Panc1 (cell line): ENCODE results near the gene RAI1. TPM values are rescaled to one million over a fixed set of nuclear protein-coding genes. Genes with fewer than 3 reads are reported as not detected.
"Not testable (repeated sequence)": the region's sequence is repeated elsewhere in the genome, so short reads cannot be mapped to it uniquely, and the experiment has no call there.

Source experiments
- ATAC-seq: fragments of 200-7000 bp; cut with Tn5 transposase; 2 replicates; pipeline ENCODE4 v1.9.1; 2020; ENCODE audit warnings: mild to moderate bottlenecking, moderate library complexity
- BruUV-seq: library from RNA; stranded (reverse); fragments of 400-500 nt; replicated peaks from 2 replicates; lab custom pipeline; 2021; lab: Mats Ljungman, UMichigan
- CTCF ChIA-PET: fragments of 300-600 bp; sonication (Branson Sonifier 250); formaldehyde crosslinking; loops from one replicate; lab custom pipeline; 2022; ENCODE audit warnings: antibody characterized with exemption; lab: Charles Lee
- POLR2A ChIA-PET: fragments of 300-600 bp; sonication (Branson Sonifier 250); formaldehyde crosslinking; loops from one replicate; lab custom pipeline; 2022; ENCODE audit warnings: antibody characterized with exemption; lab: Charles Lee
- DNase-seq: peaks from one replicate; pipeline ENCODE4 v3.0.0-alpha.2; 2010; ENCODE audit warnings: low read depth, low spot score
- H3K27ac ChIP-seq: 2 replicates; pipeline ENCODE4 v1.5.1; 2011; ENCODE audit warnings: mild to moderate bottlenecking, low read length, inconsistent platforms
- H3K27me3 ChIP-seq: fragments of 200-500 bp; sonication (Bioruptor generic); 2 replicates; pipeline ENCODE4 v1.6.0; 2014; ENCODE audit warnings: low read length, inconsistent platforms; ENCODE audit not compliant: control insufficient read depth, insufficient read depth
- H3K36me3 ChIP-seq: fragments of 200-500 bp; sonication (Bioruptor generic); 2 replicates; pipeline ENCODE4 v1.5.1; 2014; ENCODE audit warnings: inconsistent platforms, mild to moderate bottlenecking, low read length, moderate library complexity; ENCODE audit not compliant: control insufficient read depth, insufficient read depth
- H3K4me1 ChIP-seq: 2 replicates; pipeline ENCODE4 v1.5.1; 2011; ENCODE audit warnings: inconsistent platforms, mild to moderate bottlenecking, low read length, moderate library complexity; ENCODE audit not compliant: control insufficient read depth, insufficient read depth
- H3K4me3 ChIP-seq, 2 experiments: 2 replicates each; pipeline ENCODE4 v1.5.1; 2011 to 2012; ENCODE audit warnings: low read depth in 2 of 2, low read length in 2 of 2, mild to moderate bottlenecking in 2 of 2, inconsistent platforms in 1 of 2, moderate library complexity in 1 of 2
- H3K9me3 ChIP-seq: fragments of 200-500 bp; sonication (Bioruptor generic); 2 replicates; pipeline ENCODE4 v1.5.1; 2014; ENCODE audit warnings: low read depth, mild to moderate bottlenecking, inconsistent platforms, low read length, moderate library complexity; ENCODE audit not compliant: control insufficient read depth, insufficient read depth
- CTCF ChIP-seq: fragments of 450-650 bp; IDR thresholded peaks from 2 replicates; pipeline ENCODE4 v1.5.1; 2017; ENCODE audit warnings: mild to moderate bottlenecking
- POLR2AphosphoS5 ChIP-seq: IDR thresholded peaks from 2 replicates; pipeline ENCODE4 v1.6.1; 2012; ENCODE audit warnings: mild to moderate bottlenecking, low read depth, low read length, moderate library complexity
- SIN3A ChIP-seq: IDR thresholded peaks from 2 replicates; pipeline ENCODE4 v1.6.1; 2012; ENCODE audit warnings: low read depth, mild to moderate bottlenecking, low read length, moderate library complexity, borderline replicate concordance; ENCODE audit not compliant: insufficient read depth
- TCF7L2 ChIP-seq: IDR thresholded peaks from 2 replicates; pipeline ENCODE4 v1.6.1; 2011; ENCODE audit warnings: mild to moderate bottlenecking, low read depth, low read length, inconsistent platforms
- in situ Hi-C: cut with HindIII; loops from 2 replicates; pipeline ENCODE4 v1.10.0; 2016; ENCODE audit warnings: low sequenced_read_pairs, low pct_unique_long_range_greater_than_20kb
- intact Hi-C: fragments of 100-400 bp; cut with micrococcal nuclease; formaldehyde crosslinking; loops from one replicate; pipeline ENCODE4 v1.10.0; 2022; ENCODE audit not compliant: unreplicated experiment
- total RNA-seq: library from RNA; stranded (reverse); gene quantifications from one replicate; pipeline ENCODE4 v1.2.1, GENCODE V29; 2021; ENCODE audit not compliant: unreplicated experiment
- TF ChIP-seq, protein P1 (sequence below), 2 experiments: IDR thresholded peaks; 2 replicates each; pipeline ENCODE4 v1.6.1; 2011 to 2012; ENCODE audit warnings: low read depth in 2 of 2, control low read depth in 1 of 2, low read length in 1 of 2, mild to moderate bottlenecking in 1 of 2, moderate library complexity in 1 of 2; ENCODE audit not compliant: insufficient read depth in 1 of 2

RAI1 gene
- total RNA-seq, 1 experiment from 2014 or later: 51.0 TPM

- TF ChIP-seq, protein P1, sequence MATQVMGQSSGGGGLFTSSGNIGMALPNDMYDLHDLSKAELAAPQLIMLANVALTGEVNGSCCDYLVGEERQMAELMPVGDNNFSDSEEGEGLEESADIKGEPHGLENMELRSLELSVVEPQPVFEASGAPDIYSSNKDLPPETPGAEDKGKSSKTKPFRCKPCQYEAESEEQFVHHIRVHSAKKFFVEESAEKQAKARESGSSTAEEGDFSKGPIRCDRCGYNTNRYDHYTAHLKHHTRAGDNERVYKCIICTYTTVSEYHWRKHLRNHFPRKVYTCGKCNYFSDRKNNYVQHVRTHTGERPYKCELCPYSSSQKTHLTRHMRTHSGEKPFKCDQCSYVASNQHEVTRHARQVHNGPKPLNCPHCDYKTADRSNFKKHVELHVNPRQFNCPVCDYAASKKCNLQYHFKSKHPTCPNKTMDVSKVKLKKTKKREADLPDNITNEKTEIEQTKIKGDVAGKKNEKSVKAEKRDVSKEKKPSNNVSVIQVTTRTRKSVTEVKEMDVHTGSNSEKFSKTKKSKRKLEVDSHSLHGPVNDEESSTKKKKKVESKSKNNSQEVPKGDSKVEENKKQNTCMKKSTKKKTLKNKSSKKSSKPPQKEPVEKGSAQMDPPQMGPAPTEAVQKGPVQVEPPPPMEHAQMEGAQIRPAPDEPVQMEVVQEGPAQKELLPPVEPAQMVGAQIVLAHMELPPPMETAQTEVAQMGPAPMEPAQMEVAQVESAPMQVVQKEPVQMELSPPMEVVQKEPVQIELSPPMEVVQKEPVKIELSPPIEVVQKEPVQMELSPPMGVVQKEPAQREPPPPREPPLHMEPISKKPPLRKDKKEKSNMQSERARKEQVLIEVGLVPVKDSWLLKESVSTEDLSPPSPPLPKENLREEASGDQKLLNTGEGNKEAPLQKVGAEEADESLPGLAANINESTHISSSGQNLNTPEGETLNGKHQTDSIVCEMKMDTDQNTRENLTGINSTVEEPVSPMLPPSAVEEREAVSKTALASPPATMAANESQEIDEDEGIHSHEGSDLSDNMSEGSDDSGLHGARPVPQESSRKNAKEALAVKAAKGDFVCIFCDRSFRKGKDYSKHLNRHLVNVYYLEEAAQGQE (IDR thresholded peaks at IDR 0.05; ENCODE audit: insufficient read depth in 1 of 2, low read depth in 2 of 2, low read length in 1 of 2): no peak
- TF ChIP-seq CTCF: peak; percentile 87
- ChIA-PET POLR2A (interaction anchor here (0.6 kb wide), 1 partner anchor 50 kb away, joined by 3 read pairs; no protein-coding TSS in a partner anchor), CTCF (interaction anchor here (0.5 to 2.1 kb wide), 2 partner anchors 109 to 145 kb away, joined by 3 to 11 read pairs; no protein-coding TSS in a partner anchor)
- Histone ChIP-seq H3K36me3 (no peaks in the 10 kb centered on the region), H3K27me3 (no peaks in the 10 kb centered on the region), H3K9me3 (no peaks in the 10 kb centered on the region), H3K4me1 (no peaks in the 10 kb centered on the region), H3K4me3 (no peak overlapping the region), H3K27ac (no peak overlapping the region)
- intact Hi-C loops (loop anchor here (5.0 kb wide), 2 partner anchors 145 to 285 kb away; partner anchors contain the start of gene RASD1), in situ Hi-C loops (no loop called here)
- no TSS peak for BruUV-seq
- ATAC-seq (peak; percentile 93), DNase-seq (peak; percentile 52)
These were observed 39.4 kb upstream of the RAI1 start for GRCh38 chr17:17641621-17642409.

- DNase-seq, BruUV-seq, ATAC-seq, H3K9me3 ChIP-seq, H3K27me3 ChIP-seq, intact Hi-C loops, H3K4me3 ChIP-seq, H3K36me3 ChIP-seq, POLR2A ChIA-PET, H3K4me1 ChIP-seq, H3K27ac ChIP-seq, in situ Hi-C loops: not testable (repeated sequence)
- CTCF ChIA-PET: interaction anchor here (0.7 kb wide), 1 partner anchor 145 kb away, joined by 4 read pairs; no protein-coding TSS in a partner anchor
These were observed 36.1 kb upstream of the RAI1 start for GRCh38 chr17:17645148-17645547.

GRCh38 chr17:17645961-17646360 lies 35.3 kb upstream of the RAI1 start:
- POLR2A ChIA-PET: interaction anchor here (0.6 kb wide), 1 partner anchor 110 kb away, joined by 7 read pairs; no protein-coding TSS in a partner anchor

More at GRCh38 chr17:17645961-17646360, 35.3 kb upstream of the RAI1 start:
- no peak for DNase-seq
- Histone ChIP-seq H3K4me3 (no peak overlapping the region), H3K36me3 (no peaks in the 10 kb centered on the region), H3K27me3 (no peaks in the 10 kb centered on the region), H3K4me1 (no peaks in the 10 kb centered on the region), H3K9me3 (no peaks in the 10 kb centered on the region; the same call in 1 of the 2 replicates), H3K27ac (no peak overlapping the region)
- no peak for TF ChIP-seq TCF7L2
- TF ChIP-seq, protein P1 (IDR thresholded peaks at IDR 0.05; ENCODE audit: insufficient read depth in 1 of 2, low read depth in 2 of 2, low read length in 1 of 2): no peak
- no peak for TF ChIP-seq SIN3A
- no peak for TF ChIP-seq POLR2AphosphoS5
- TF ChIP-seq CTCF: no peak
- in situ Hi-C loops: no loop called here
- no peak for ATAC-seq
- intact Hi-C loops: no loop called here
- CTCF ChIA-PET: no interaction called here
- no TSS peak for BruUV-seq
